ENCODE data around the gene UQCRQ. TPM values are rescaled to one million over a fixed set of nuclear protein-coding genes. Genes with fewer than 3 reads are reported as not detected.

Gene UQCRQ
- total and polyA plus RNA-seq, 9 of the 15 experiments (the other 6 are each of a cell fraction or from before 2014, with no cell fraction given): 235 to 2,421 (median 883) TPM

DNA sequence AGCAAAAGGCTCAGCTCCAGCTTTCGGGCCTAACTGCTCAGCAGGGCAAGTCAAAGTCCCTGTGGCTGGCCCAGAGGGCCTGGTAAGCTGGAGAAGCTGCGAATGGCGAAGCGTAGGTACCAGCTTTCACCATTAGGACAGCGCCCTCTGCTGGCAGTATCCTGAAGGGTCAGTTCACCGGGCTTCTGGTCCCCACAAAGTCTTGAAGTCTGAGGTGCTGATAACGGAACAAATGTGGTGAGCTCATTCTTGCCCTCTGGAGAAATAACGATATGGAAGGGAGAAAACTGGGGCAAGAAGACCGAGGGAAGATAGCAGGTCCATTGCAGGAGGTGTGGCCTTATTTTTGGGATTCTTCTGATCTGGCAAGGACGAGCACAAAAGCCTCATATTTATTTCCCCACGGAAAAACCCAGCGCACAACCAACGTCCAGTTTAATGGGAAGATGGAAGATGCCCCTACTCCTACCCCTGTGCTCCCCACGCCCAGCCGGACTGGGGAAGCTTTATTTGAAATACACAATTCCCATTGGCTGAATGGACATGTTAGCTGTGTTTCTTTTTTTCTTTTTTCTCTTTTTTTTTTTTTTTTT is 46.2 kb upstream of the UQCRQ start (continued):
- TF ChIP-seq SMARCA4 (IDR thresholded peaks at IDR 0.05): 0 out of 2 replicates have a peak, but pooled peaks have one; percentile 44
- TF ChIP-seq, protein P1, sequence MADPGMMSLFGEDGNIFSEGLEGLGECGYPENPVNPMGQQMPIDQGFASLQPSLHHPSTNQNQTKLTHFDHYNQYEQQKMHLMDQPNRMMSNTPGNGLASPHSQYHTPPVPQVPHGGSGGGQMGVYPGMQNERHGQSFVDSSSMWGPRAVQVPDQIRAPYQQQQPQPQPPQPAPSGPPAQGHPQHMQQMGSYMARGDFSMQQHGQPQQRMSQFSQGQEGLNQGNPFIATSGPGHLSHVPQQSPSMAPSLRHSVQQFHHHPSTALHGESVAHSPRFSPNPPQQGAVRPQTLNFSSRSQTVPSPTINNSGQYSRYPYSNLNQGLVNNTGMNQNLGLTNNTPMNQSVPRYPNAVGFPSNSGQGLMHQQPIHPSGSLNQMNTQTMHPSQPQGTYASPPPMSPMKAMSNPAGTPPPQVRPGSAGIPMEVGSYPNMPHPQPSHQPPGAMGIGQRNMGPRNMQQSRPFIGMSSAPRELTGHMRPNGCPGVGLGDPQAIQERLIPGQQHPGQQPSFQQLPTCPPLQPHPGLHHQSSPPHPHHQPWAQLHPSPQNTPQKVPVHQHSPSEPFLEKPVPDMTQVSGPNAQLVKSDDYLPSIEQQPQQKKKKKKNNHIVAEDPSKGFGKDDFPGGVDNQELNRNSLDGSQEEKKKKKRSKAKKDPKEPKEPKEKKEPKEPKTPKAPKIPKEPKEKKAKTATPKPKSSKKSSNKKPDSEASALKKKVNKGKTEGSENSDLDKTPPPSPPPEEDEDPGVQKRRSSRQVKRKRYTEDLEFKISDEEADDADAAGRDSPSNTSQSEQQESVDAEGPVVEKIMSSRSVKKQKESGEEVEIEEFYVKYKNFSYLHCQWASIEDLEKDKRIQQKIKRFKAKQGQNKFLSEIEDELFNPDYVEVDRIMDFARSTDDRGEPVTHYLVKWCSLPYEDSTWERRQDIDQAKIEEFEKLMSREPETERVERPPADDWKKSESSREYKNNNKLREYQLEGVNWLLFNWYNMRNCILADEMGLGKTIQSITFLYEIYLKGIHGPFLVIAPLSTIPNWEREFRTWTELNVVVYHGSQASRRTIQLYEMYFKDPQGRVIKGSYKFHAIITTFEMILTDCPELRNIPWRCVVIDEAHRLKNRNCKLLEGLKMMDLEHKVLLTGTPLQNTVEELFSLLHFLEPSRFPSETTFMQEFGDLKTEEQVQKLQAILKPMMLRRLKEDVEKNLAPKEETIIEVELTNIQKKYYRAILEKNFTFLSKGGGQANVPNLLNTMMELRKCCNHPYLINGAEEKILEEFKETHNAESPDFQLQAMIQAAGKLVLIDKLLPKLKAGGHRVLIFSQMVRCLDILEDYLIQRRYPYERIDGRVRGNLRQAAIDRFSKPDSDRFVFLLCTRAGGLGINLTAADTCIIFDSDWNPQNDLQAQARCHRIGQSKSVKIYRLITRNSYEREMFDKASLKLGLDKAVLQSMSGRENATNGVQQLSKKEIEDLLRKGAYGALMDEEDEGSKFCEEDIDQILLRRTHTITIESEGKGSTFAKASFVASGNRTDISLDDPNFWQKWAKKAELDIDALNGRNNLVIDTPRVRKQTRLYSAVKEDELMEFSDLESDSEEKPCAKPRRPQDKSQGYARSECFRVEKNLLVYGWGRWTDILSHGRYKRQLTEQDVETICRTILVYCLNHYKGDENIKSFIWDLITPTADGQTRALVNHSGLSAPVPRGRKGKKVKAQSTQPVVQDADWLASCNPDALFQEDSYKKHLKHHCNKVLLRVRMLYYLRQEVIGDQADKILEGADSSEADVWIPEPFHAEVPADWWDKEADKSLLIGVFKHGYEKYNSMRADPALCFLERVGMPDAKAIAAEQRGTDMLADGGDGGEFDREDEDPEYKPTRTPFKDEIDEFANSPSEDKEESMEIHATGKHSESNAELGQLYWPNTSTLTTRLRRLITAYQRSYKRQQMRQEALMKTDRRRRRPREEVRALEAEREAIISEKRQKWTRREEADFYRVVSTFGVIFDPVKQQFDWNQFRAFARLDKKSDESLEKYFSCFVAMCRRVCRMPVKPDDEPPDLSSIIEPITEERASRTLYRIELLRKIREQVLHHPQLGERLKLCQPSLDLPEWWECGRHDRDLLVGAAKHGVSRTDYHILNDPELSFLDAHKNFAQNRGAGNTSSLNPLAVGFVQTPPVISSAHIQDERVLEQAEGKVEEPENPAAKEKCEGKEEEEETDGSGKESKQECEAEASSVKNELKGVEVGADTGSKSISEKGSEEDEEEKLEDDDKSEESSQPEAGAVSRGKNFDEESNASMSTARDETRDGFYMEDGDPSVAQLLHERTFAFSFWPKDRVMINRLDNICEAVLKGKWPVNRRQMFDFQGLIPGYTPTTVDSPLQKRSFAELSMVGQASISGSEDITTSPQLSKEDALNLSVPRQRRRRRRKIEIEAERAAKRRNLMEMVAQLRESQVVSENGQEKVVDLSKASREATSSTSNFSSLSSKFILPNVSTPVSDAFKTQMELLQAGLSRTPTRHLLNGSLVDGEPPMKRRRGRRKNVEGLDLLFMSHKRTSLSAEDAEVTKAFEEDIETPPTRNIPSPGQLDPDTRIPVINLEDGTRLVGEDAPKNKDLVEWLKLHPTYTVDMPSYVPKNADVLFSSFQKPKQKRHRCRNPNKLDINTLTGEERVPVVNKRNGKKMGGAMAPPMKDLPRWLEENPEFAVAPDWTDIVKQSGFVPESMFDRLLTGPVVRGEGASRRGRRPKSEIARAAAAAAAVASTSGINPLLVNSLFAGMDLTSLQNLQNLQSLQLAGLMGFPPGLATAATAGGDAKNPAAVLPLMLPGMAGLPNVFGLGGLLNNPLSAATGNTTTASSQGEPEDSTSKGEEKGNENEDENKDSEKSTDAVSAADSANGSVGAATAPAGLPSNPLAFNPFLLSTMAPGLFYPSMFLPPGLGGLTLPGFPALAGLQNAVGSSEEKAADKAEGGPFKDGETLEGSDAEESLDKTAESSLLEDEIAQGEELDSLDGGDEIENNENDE (IDR thresholded peaks at IDR 0.05; ENCODE audit: low read depth, low read length): no peak
- TF ChIP-seq TBL1XR1 (IDR thresholded peaks at IDR 0.05; ENCODE audit: low read length in 2 of 2): peak in 1 of 2 experiments; percentile 55; a peak in 2 of 4 replicates
- no peak for TF ChIP-seq STAT5B (CRISPR knock-in tag; IDR thresholded peaks at IDR 0.05)
- TF ChIP-seq SUPT5H (IDR thresholded peaks at IDR 0.05): no peak
- TF ChIP-seq RBM25 (IDR thresholded peaks at IDR 0.05; ENCODE audit: low read depth, low read length, severe bottlenecking): no peak
- TF ChIP-seq, protein P2, sequence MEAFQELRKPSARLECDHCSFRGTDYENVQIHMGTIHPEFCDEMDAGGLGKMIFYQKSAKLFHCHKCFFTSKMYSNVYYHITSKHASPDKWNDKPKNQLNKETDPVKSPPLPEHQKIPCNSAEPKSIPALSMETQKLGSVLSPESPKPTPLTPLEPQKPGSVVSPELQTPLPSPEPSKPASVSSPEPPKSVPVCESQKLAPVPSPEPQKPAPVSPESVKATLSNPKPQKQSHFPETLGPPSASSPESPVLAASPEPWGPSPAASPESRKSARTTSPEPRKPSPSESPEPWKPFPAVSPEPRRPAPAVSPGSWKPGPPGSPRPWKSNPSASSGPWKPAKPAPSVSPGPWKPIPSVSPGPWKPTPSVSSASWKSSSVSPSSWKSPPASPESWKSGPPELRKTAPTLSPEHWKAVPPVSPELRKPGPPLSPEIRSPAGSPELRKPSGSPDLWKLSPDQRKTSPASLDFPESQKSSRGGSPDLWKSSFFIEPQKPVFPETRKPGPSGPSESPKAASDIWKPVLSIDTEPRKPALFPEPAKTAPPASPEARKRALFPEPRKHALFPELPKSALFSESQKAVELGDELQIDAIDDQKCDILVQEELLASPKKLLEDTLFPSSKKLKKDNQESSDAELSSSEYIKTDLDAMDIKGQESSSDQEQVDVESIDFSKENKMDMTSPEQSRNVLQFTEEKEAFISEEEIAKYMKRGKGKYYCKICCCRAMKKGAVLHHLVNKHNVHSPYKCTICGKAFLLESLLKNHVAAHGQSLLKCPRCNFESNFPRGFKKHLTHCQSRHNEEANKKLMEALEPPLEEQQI (IDR thresholded peaks at IDR 0.05): no peak
- TF ChIP-seq ZNF75A (CRISPR knock-in tag; IDR thresholded peaks at IDR 0.05): no peak
- no peak for TF ChIP-seq PHB2 (IDR thresholded peaks at IDR 0.05; ENCODE audit: low read depth)
- no peak for TF ChIP-seq POLR2G (IDR thresholded peaks at IDR 0.05; ENCODE audit: low read depth, low read length)
- TF ChIP-seq THRAP3 (IDR thresholded peaks at IDR 0.05; ENCODE audit: borderline replicate concordance): no peak
- no peak for TF ChIP-seq NFYB (IDR thresholded peaks at IDR 0.05; ENCODE audit: extremely low read depth, insufficient read length)
- no peak for TF ChIP-seq HIVEP1 (CRISPR knock-in tag; IDR thresholded peaks at IDR 0.05)
- no peak for TF ChIP-seq FOXJ2 (tag; IDR thresholded peaks at IDR 0.05)
- no peak for TF ChIP-seq ETV1 (tag; conservative IDR thresholded peaks at IDR 0.05; ENCODE audit: low read depth)
